GM23248 (cell line): ENCODE measurements around the gene CHRM4. TPM values are rescaled to one million over a fixed set of nuclear protein-coding genes. Genes with fewer than 3 reads are reported as not detected.

ENCODE experiments used
- DNase-seq: peaks from one replicate; pipeline ENCODE4 v3.0.0-alpha.2; 2015
- H2AFZ ChIP-seq: fragments of 200-600 bp; sonication (generic); 2 replicates; pipeline ENCODE4 v1.6.1; 2016; ENCODE audit warnings: antibody characterized with exemption
- H3F3A ChIP-seq: fragments of 200-600 bp; sonication (generic); 2 replicates; pipeline ENCODE4 v1.6.1; 2016; ENCODE audit warnings: mild to moderate bottlenecking, antibody characterized with exemption, mixed run types; ENCODE audit not compliant: insufficient read depth
- H3K27ac ChIP-seq: fragments of 200-600 bp; sonication (generic); 2 replicates; pipeline ENCODE4 v1.5.1; 2016; ENCODE audit warnings: mild to moderate bottlenecking
- H3K27me3 ChIP-seq: fragments of 200-600 bp; sonication (generic); replicated peaks from 2 replicates; pipeline ENCODE4 v1.6.1; 2016; ENCODE audit warnings: mild to moderate bottlenecking; ENCODE audit not compliant: insufficient read depth
- H3K36me3 ChIP-seq: fragments of 200-600 bp; sonication (generic); 2 replicates; pipeline ENCODE4 v1.6.1; 2016; ENCODE audit warnings: low read depth, mild to moderate bottlenecking
- H3K4me1 ChIP-seq: fragments of 200-600 bp; sonication (generic); 2 replicates; pipeline ENCODE4 v1.6.1; 2016; ENCODE audit warnings: mild to moderate bottlenecking; ENCODE audit not compliant: insufficient read depth
- H3K4me2 ChIP-seq: fragments of 200-600 bp; sonication (generic); one replicate; pipeline ENCODE4 v1.6.1; 2016; ENCODE audit warnings: mild to moderate bottlenecking; ENCODE audit not compliant: unreplicated experiment
- H3K4me3 ChIP-seq: fragments of 200-600 bp; sonication (generic); 2 replicates; pipeline ENCODE4 v1.5.1; 2016; ENCODE audit warnings: mild to moderate bottlenecking
- H3K79me2 ChIP-seq: fragments of 200-600 bp; sonication (generic); 2 replicates; pipeline ENCODE4 v1.6.1; 2016; ENCODE audit warnings: mild to moderate bottlenecking; ENCODE audit not compliant: insufficient read depth
- H3K9ac ChIP-seq: fragments of 200-600 bp; sonication (generic); 2 replicates; pipeline ENCODE4 v1.6.1; 2016; ENCODE audit warnings: mild to moderate bottlenecking
- H3K9me2 ChIP-seq: fragments of 200-600 bp; sonication (generic); 2 replicates; pipeline ENCODE4 v1.6.1; 2016; ENCODE audit warnings: mixed run types, mild to moderate bottlenecking, moderate library complexity; ENCODE audit not compliant: insufficient read depth
- H3K9me3 ChIP-seq: fragments of 200-600 bp; sonication (generic); one replicate; pipeline ENCODE4 v1.6.1; 2017; ENCODE audit warnings: low read depth
- H4K20me1 ChIP-seq: fragments of 200-600 bp; sonication (generic); 2 replicates; pipeline ENCODE4 v1.6.0; 2016; ENCODE audit not compliant: insufficient read depth
- EZH2 ChIP-seq: fragments of 200-600 bp; sonication (generic); IDR thresholded peaks from 2 replicates; pipeline ENCODE4 v1.6.1; 2018; ENCODE audit warnings: antibody characterized with exemption, mild to moderate bottlenecking; ENCODE audit not compliant: insufficient read depth, poor library complexity, severe bottlenecking
- EZH2phosphoT487 ChIP-seq: fragments of 200-600 bp; sonication (generic); IDR thresholded peaks from 2 replicates; pipeline ENCODE4 v1.6.1; 2018; ENCODE audit warnings: antibody characterized with exemption, moderate library complexity, mild to moderate bottlenecking, low read depth; ENCODE audit not compliant: insufficient read depth
- WGBS, 2 experiments: methylation state at CpG; one replicate each; pipeline ENCODE4 v1.1.6; 2015 to 2017; ENCODE audit warnings: low lambda C conversion rate in 2 of 2, low coverage in 1 of 2; ENCODE audit errors: missing lambda C conversion rate in 2 of 2; 5-methylcytosine and 5-hydroxymethylcytosine counted together
- in situ Hi-C: fragments of 300-500 bp; cut with MboI; formaldehyde crosslinking; loops from 2 replicates; pipeline ENCODE4 v1.15.0; 2020
- polyA plus RNA-seq: library from polyadenylated mRNA; unstranded; fragments of >200 nt; fragmentation: Nextera tagmentation; extraction: Ambion mirVana; gene quantifications from 2 replicates; pipeline ENCODE4 v1.2.1, GENCODE V29; 2016
- total RNA-seq: library from RNA; depleted of rRNA; stranded (reverse); fragments of >200 nt; shearing (Covaris generic); gene quantifications from 2 replicates; pipeline ENCODE4 v1.2.3, GENCODE V29; 2014

The CHRM4 gene
- total and polyA plus RNA-seq, 2 experiments from 2014 or later, result not detected

- H3K9me2 ChIP-seq, result no peaks in the 10 kb centered on the region
- H3K36me3 ChIP-seq, result no peaks in the 10 kb centered on the region
- H3K27me3 ChIP-seq, result no peaks in the 10 kb centered on the region
- no peak overlapping the region for H3K27ac ChIP-seq
- in situ Hi-C loops, result no loop called here
- H3K9me3 ChIP-seq, result no peaks in the 10 kb centered on the region
- 0 out of 2 replicates have a peak, but pooled peaks cover 2% of the 10 kb centered on the region for H3F3A ChIP-seq
- no peaks in the 10 kb centered on the region for H3K79me2 ChIP-seq
- 87 to 93% methylated on average over 4 to 5 of the region's 5 CpGs for WGBS, 2 experiments
- H2AFZ ChIP-seq, result no peak overlapping the region
- TF ChIP-seq EZH2 (no peak), EZH2phosphoT487 (no peak)
- no peaks in the 10 kb centered on the region for H3K4me1 ChIP-seq
- H3K4me2 ChIP-seq, result no peak overlapping the region
- H3K4me3 ChIP-seq, result no peak overlapping the region
- H4K20me1 ChIP-seq, result no peaks in the 10 kb centered on the region
- DNase-seq, result no peak
- H3K9ac ChIP-seq, result no peak overlapping the region
These were observed 13.7 kb downstream of the CHRM4 start for GRCh38 chr11:46377831-46378230.

- Histone ChIP-seq H3K9me2 (no peaks in the 10 kb centered on the region), H3K79me2 (no peaks in the 10 kb centered on the region), H4K20me1 (no peaks in the 10 kb centered on the region), H3K9me3 (no peaks in the 10 kb centered on the region), H2AFZ (no peak overlapping the region), H3K4me3 (no peak overlapping the region), H3K9ac (no peak overlapping the region), H3K27me3 (no peaks in the 10 kb centered on the region), H3K27ac (no peak overlapping the region), H3K4me1 (no peaks in the 10 kb centered on the region), H3F3A (no peaks in the 10 kb centered on the region), H3K36me3 (no peaks in the 10 kb centered on the region), H3K4me2 (no peak overlapping the region)
- in situ Hi-C loops, result no loop called here
- TF ChIP-seq EZH2phosphoT487 (no peak), EZH2 (no peak)
- 94 to 96% methylated on average over 10 to 11 of the region's 11 CpGs for WGBS, 2 experiments
- no peak for DNase-seq
These were observed 14.3 kb downstream of the CHRM4 start for GRCh38 chr11:46377290-46377689.

- Histone ChIP-seq H3F3A (no peaks in the 10 kb centered on the region), H3K4me3 (no peak overlapping the region), H3K9me3 (no peaks in the 10 kb centered on the region), H3K27me3 (no peaks in the 10 kb centered on the region), H4K20me1 (no peaks in the 10 kb centered on the region), H3K36me3 (no peaks in the 10 kb centered on the region), H2AFZ (no peak overlapping the region), H3K27ac (no peak overlapping the region), H3K9me2 (no peaks in the 10 kb centered on the region), H3K4me2 (no peak overlapping the region), H3K9ac (no peak overlapping the region), H3K79me2 (no peaks in the 10 kb centered on the region), H3K4me1 (no peaks in the 10 kb centered on the region)
- no peak for DNase-seq
- TF ChIP-seq EZH2phosphoT487 (no peak), EZH2 (no peak)
- in situ Hi-C loops, result no loop called here
- whole genome bisulfite sequencing, 2 experiments, result 82 to 85% methylated on average over 19 of the region's 19 CpGs
These were observed 15.1 kb downstream of the CHRM4 start for GRCh38 chr11:46376258-46377050.

- Histone ChIP-seq H3K79me2 (no peaks in the 10 kb centered on the region), H3K27ac (no peak overlapping the region), H3K9me3 (no peaks in the 10 kb centered on the region), H3F3A (no peaks in the 10 kb centered on the region), H3K4me2 (no peak overlapping the region), H3K27me3 (no peaks in the 10 kb centered on the region), H2AFZ (no peak overlapping the region), H3K9me2 (no peaks in the 10 kb centered on the region), H3K9ac (no peak overlapping the region), H3K4me1 (no peaks in the 10 kb centered on the region), H3K4me3 (no peak overlapping the region), H4K20me1 (no peaks in the 10 kb centered on the region), H3K36me3 (no peaks in the 10 kb centered on the region)
- TF ChIP-seq EZH2phosphoT487 (no peak), EZH2 (no peak)
- WGBS, 2 experiments, result 93 to 96% methylated on average over 29 to 38 of the region's 38 CpGs
- no peak for DNase-seq
- in situ Hi-C loops, result no loop called here
These were observed 16.0 kb downstream of the CHRM4 start for GRCh38 chr11:46375392-46376101.
